Measurements from ENCODE around the gene GALNS. TPM values are rescaled to one million over a fixed set of nuclear protein-coding genes. Genes with fewer than 3 reads are reported as not detected.
"Not testable (repeated sequence)": the region's sequence is repeated elsewhere in the genome, so short reads cannot be mapped to it uniquely, and the experiment has no call there.

The GALNS gene
- total RNA-seq, 2 donors from 2014 or later = 17.2 to 24.9 TPM

- intact Hi-C loops (cut with DNase I) = no loop called here
- no peak for DNase-seq (ENCODE audit: low spot score)
Observed at GRCh38 chr16:88782454-88783390, 74.0 kb downstream of the GALNS start.

GRCh38 chr16:88781140-88782077 is 75.3 kb downstream of the GALNS start:
- DNase-seq (ENCODE audit: low spot score) = no peak
- intact Hi-C loops (cut with DNase I) = no loop called here

- DNase-seq (ENCODE audit: low spot score) = no peak
- intact Hi-C loops (cut with DNase I) = no loop called here
Observed at GRCh38 chr16:88780142-88781062, 76.3 kb downstream of the GALNS start.

- no peak for DNase-seq (ENCODE audit: low spot score)
- intact Hi-C loops (cut with DNase I) = no loop called here
Observed at GRCh38 chr16:88779406-88780141, 77.2 kb downstream of the GALNS start.

GRCh38 chr16:88778541-88779065 is 78.1 kb downstream of the GALNS start:
- DNase-seq (ENCODE audit: low spot score) = no peak
- intact Hi-C loops (cut with DNase I) = no loop called here

GRCh38 chr16:88778271-88778525 is 78.5 kb downstream of the GALNS start:
- intact Hi-C loops (cut with DNase I) = no loop called here

GRCh38 chr16:88777471-88778270 is 79.1 kb downstream of the GALNS start:
- intact Hi-C loops (cut with DNase I) = no loop called here
- DNase-seq (ENCODE audit: low spot score) = no peak

More at GRCh38 chr16:88778271-88778525, 78.5 kb downstream of the GALNS start:
- DNase-seq (ENCODE audit: low spot score) = no peak

GRCh38 chr16:88775825-88776224 is 80.9 kb downstream of the GALNS start:
- intact Hi-C loops (cut with DNase I) = no loop called here
- no peak for DNase-seq (ENCODE audit: low spot score)

GRCh38 chr16:88774544-88775393 is 82.0 kb downstream of the GALNS start:
- no peak for DNase-seq (ENCODE audit: low spot score)
- intact Hi-C loops (cut with DNase I) = no loop called here

- intact Hi-C loops (cut with DNase I) = no loop called here
- peak; percentile 92 for DNase-seq (ENCODE audit: low spot score)
Observed at GRCh38 chr16:88773812-88774291, 82.9 kb downstream of the GALNS start.

GRCh38 chr16:88772871-88773811 is 83.6 kb downstream of the GALNS start:
- intact Hi-C loops (cut with DNase I) = no loop called here
- peak; percentile 93 for DNase-seq (ENCODE audit: low spot score)

GRCh38 chr16:88771781-88772180 is 85.0 kb downstream of the GALNS start:
- intact Hi-C loops (cut with DNase I); DNase-seq (ENCODE audit: low spot score): not testable (repeated sequence)

GRCh38 chr16:88771294-88771772 is 85.4 kb downstream of the GALNS start:
- intact Hi-C loops (cut with DNase I) = no loop called here
- DNase-seq (ENCODE audit: low spot score) = no peak

GRCh38 chr16:88770461-88771293 is 86.1 kb downstream of the GALNS start:
- no peak for DNase-seq (ENCODE audit: low spot score)
- intact Hi-C loops (cut with DNase I) = no loop called here

Measured in posterior vena cava (tissue), 2 donors.